AG10803 (cell line): ENCODE measurements around the gene MYO16.

Experiments used
- DNase-seq: peaks from one replicate; pipeline ENCODE4 v3.0.0; 2010; ENCODE audit warnings: low read depth
- H3K4me3 ChIP-seq: 2 replicates; pipeline ENCODE4 v1.5.1; 2011; ENCODE audit warnings: mild to moderate bottlenecking, low read length, control low read depth
- TF ChIP-seq, protein P1 (sequence below): conservative IDR thresholded peaks from 2 replicates; pipeline ENCODE4 v1.5.1; 2011; ENCODE audit warnings: mild to moderate bottlenecking, low read length, control low read depth, inconsistent platforms

The MYO16 gene

DNA sequence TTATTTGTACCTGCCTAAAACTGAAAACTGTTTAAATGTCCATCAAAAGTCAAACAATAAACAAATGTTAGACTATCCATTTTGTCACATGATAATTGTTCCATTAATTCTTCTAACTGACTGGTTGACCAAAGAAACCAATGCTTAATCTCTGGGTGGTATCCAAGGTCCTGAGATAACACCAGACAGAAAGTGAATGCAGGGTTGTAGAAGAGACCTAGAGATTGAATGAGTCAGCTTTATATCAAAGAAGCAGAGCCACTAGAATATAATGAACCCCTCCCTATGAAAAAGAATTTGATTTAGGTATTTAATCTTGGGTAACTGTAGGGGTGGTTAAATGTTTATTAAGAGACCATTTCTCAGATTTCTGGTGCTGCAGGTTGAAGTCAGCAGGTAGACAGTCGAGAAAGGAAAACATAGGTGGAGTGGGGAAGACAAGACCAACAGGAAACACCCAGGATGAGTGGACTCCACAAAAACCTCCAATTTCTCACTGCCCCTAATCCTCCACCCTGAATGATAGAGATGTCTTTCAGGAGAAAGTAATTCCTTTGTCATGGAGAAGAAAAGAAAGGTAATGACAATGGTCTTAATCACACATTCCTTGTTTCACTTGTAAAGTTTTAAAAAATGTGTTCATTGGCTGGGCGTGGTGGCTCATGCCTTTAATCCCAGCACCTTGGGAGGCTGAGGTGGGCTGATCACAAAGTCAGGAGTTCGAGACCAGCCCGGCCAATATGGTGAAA, 620.5 kb downstream of the MYO16 start:
- H3K4me3 ChIP-seq = no peak overlapping the region
- TF ChIP-seq, protein P1, sequence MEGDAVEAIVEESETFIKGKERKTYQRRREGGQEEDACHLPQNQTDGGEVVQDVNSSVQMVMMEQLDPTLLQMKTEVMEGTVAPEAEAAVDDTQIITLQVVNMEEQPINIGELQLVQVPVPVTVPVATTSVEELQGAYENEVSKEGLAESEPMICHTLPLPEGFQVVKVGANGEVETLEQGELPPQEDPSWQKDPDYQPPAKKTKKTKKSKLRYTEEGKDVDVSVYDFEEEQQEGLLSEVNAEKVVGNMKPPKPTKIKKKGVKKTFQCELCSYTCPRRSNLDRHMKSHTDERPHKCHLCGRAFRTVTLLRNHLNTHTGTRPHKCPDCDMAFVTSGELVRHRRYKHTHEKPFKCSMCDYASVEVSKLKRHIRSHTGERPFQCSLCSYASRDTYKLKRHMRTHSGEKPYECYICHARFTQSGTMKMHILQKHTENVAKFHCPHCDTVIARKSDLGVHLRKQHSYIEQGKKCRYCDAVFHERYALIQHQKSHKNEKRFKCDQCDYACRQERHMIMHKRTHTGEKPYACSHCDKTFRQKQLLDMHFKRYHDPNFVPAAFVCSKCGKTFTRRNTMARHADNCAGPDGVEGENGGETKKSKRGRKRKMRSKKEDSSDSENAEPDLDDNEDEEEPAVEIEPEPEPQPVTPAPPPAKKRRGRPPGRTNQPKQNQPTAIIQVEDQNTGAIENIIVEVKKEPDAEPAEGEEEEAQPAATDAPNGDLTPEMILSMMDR = no peak
- no peak for DNase-seq

DNA sequence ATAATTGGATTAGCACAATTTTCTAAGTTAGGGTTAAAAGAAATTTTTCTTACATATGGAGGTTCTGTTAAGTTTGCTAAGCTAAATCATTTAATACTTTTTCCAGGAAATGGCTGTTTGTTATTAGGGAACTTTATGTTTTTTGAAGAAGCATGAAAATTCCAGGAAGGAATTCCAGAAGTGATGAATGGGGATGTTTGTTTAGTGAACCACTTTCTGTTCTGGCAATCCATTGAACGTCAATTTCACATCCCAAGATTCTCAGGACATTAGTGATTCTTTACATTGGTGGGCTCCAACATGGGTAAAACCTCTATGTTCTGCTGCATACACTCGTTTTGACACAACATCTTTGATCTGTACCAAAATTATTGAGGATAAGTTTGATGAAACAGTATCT, 622.5 kb downstream of the MYO16 start:
- H3K4me3 ChIP-seq = no peak overlapping the region
- DNase-seq = peak; percentile 30
- TF ChIP-seq, protein P1 = no peak

DNA sequence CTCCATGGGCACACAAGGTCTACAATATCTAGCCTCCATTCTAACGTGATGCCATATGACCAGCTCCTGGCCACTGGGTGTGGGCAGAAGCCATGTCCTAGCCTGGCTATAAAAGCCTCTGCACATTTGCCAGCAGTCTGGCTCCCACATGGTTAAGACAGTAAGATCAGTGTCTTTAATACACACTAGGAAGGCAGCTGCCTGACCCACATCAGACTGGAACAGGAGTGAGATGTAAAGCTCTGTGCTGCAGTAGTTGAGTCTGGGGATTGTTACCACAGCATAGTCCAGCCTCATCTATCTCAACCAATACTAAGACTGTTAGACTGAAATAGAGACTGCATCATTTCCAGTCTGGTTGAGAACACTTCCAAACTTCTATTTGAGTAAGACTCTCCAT, 623.9 kb downstream of the MYO16 start:
- no peak overlapping the region for H3K4me3 ChIP-seq
- TF ChIP-seq, protein P1 = no peak
- no peak for DNase-seq

DNA sequence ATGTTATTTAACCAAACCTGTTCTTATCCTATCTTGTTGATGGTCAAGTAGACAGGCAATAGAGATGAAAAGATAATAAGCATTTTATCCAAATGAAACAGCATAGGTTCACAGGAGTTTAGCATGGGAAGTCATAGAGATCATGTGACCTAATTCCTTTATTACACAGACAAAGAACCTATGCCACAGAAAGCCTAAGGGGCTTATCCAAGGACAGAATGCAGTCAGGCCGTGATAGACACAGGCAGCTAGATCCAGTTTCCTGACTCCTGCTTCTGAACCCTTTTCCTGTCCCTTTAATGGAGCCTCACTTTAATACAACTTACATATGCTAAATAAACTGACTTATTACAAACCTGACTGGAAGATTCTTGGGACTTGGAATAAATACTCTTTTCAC, 624.9 kb downstream of the MYO16 start:
- H3K4me3 ChIP-seq = no peak overlapping the region
- no peak for DNase-seq
- TF ChIP-seq, protein P1 = no peak

DNA sequence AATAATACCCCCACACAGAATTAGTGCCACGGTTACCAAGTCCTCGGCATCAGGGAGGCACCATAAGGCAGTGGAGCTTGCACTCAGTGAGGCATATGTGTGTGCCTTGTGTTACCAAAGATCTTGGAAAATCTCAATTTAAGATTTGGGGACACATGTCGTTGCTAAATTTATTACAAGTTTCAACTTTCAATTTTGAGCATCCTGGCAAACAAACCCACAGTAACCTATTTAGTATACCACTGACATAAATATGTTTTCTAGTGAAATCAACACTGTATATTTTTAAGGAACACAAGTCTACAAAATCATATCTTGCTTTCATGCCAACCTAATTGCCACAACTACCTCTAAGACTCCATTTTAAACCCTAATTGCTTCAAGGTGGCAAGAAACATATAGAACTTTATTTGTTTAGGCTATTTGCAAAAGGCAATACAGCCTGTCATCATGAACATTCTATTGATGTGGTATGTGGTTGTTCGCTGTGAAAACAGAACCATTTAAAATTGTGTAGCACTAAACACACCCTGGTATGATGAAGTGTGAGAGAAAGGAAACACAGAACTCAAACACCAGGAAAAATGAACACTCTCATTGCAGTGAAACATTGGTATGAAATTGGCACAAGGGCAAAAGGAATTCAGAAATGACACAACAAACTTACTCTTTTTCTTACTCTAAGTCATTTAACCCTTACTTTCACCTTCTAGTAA, 625.9 kb downstream of the MYO16 start:
- TF ChIP-seq, protein P1 = no peak

DNA sequence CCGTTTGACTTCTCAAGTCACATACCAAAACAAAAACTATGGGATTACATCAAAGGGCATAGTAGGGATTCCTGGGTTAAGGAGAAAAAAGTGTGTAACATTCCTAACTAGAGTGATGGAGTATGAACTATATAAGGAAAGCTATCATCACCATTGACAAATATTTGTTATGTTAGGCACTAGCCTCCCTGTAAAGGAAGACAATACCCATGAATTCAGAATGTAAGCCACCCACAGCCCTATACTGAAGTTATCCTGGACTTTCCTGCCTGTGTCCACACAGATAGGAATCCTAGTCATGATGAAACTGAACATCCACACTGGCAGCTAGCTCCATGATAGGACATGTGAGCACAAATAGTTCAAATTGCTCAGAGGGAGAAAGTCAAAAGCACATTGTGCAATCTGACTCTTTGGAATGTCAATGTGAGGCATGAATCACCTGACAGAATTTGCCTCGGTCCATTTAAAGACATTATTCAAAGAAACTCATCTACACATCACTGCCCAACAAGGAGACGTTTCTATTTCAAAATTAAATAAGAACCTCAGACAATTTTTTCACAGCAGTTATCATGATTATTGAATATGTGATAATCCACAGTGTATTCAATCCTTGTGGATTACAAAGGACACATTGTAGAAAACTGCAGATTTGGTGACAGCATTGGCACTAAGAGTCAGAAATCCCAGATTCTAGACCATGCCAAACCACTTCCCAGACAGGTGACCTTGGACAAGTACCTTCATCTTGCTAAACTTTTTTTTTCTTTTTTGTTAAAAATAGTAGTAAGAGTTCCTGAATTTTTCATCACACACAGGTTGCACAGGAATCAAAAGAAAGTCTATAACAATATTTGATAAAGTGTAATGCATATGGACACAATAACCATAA, 627.7 kb downstream of the MYO16 start:
- TF ChIP-seq, protein P1 = no peak
- peak; percentile 100 for DNase-seq
- H3K4me3 ChIP-seq = no peak overlapping the region

More for the DNA sequence above, 625.9 kb downstream of the MYO16 start:
- no peak overlapping the region for H3K4me3 ChIP-seq
- DNase-seq = peak; percentile 54
